ENCODE data around the gene SLC7A10.
"Not testable (repeated sequence)": the region's sequence is repeated elsewhere in the genome, so short reads cannot be mapped to it uniquely, and the experiment has no call there.

Gene SLC7A10

GRCh38 chr19:33211794-33212435 is 13.7 kb downstream of the SLC7A10 start:
- Histone ChIP-seq H3K4me3 (no peak overlapping the region), H3K9me3 (no peaks in the 10 kb centered on the region), H3K27me3 (ENCODE audit: low read depth) (no peaks in the 10 kb centered on the region), H3K4me1 (no peaks in the 10 kb centered on the region), H3K36me3 (replicated peaks) (0 out of 2 replicates have a peak, but pooled peaks cover 2% of the 10 kb centered on the region)
- no peak for DNase-seq (ENCODE audit: low spot score in 2 of 2)
- in situ Hi-C loops (cut with MboI; ENCODE audit: low sequenced_read_pairs), result no loop called here

- Histone ChIP-seq H3K4me1 (no peaks in the 10 kb centered on the region), H3K4me3 (no peak overlapping the region), H3K27me3 (ENCODE audit: low read depth) (no peaks in the 10 kb centered on the region), H3K9me3 (no peaks in the 10 kb centered on the region), H3K36me3 (replicated peaks) (peaks cover 8% of the 10 kb centered on the region; the same call in 1 of the 2 replicates)
- in situ Hi-C loops (cut with MboI; ENCODE audit: low sequenced_read_pairs), result no loop called here
- DNase-seq (ENCODE audit: low spot score in 2 of 2), result no peak
Observed at GRCh38 chr19:33210266-33210940, 15.2 kb downstream of the SLC7A10 start.

- H3K9me3 ChIP-seq; H3K4me3 ChIP-seq; in situ Hi-C loops (cut with MboI; ENCODE audit: low sequenced_read_pairs); H3K4me1 ChIP-seq; DNase-seq (ENCODE audit: low spot score in 2 of 2); H3K27me3 ChIP-seq (ENCODE audit: low read depth): not testable (repeated sequence)
- H3K36me3 ChIP-seq (replicated peaks), result peaks cover 10% of the 10 kb centered on the region
Observed at GRCh38 chr19:33209850-33210230, 15.8 kb downstream of the SLC7A10 start.

GRCh38 chr19:33208904-33209849 is 16.5 kb downstream of the SLC7A10 start:
- H3K4me1 ChIP-seq, result no peaks in the 10 kb centered on the region
- H3K27me3 ChIP-seq (ENCODE audit: low read depth), result no peaks in the 10 kb centered on the region
- no peak for DNase-seq (ENCODE audit: low spot score in 2 of 2)
- in situ Hi-C loops (cut with MboI; ENCODE audit: low sequenced_read_pairs), result no loop called here
- no peaks in the 10 kb centered on the region for H3K9me3 ChIP-seq
- peaks cover 14% of the 10 kb centered on the region for H3K36me3 ChIP-seq (replicated peaks)
- H3K4me3 ChIP-seq, result no peak overlapping the region

- DNase-seq (ENCODE audit: low spot score in 2 of 2), result no peak
- Histone ChIP-seq H3K4me3 (no peak overlapping the region), H3K36me3 (replicated peaks) (peaks cover 14% of the 10 kb centered on the region), H3K9me3 (no peaks in the 10 kb centered on the region), H3K4me1 (no peaks in the 10 kb centered on the region), H3K27me3 (ENCODE audit: low read depth) (no peaks in the 10 kb centered on the region)
- in situ Hi-C loops (cut with MboI; ENCODE audit: low sequenced_read_pairs), result no loop called here
Observed at GRCh38 chr19:33208371-33208895, 17.2 kb downstream of the SLC7A10 start.

GRCh38 chr19:33207903-33208302 is 17.7 kb downstream of the SLC7A10 start:
- Histone ChIP-seq H3K27me3 (ENCODE audit: low read depth) (no peaks in the 10 kb centered on the region), H3K36me3 (replicated peaks) (peaks cover 17% of the 10 kb centered on the region), H3K4me3 (no peak overlapping the region), H3K4me1 (no peaks in the 10 kb centered on the region), H3K9me3 (no peaks in the 10 kb centered on the region)
- no peak for DNase-seq (ENCODE audit: low spot score in 2 of 2)
- in situ Hi-C loops (cut with MboI; ENCODE audit: low sequenced_read_pairs), result no loop called here

- H3K9me3 ChIP-seq, result no peaks in the 10 kb centered on the region
- H3K4me1 ChIP-seq, result no peaks in the 10 kb centered on the region
- no peak for DNase-seq (ENCODE audit: low spot score in 2 of 2)
- in situ Hi-C loops (cut with MboI; ENCODE audit: low sequenced_read_pairs), result no loop called here
- H3K36me3 ChIP-seq (replicated peaks), result peaks cover 25% of the 10 kb centered on the region
- no peak overlapping the region for H3K4me3 ChIP-seq
- no peaks in the 10 kb centered on the region for H3K27me3 ChIP-seq (ENCODE audit: low read depth)
Observed at GRCh38 chr19:33207040-33207620, 18.5 kb downstream of the SLC7A10 start.

GRCh38 chr19:33206261-33207039 is 19.2 kb downstream of the SLC7A10 start:
- in situ Hi-C loops (cut with MboI; ENCODE audit: low sequenced_read_pairs), result no loop called here
- no peak overlapping the region for H3K4me3 ChIP-seq
- no peaks in the 10 kb centered on the region for H3K4me1 ChIP-seq
- H3K36me3 ChIP-seq (replicated peaks), result peaks cover 28% of the 10 kb centered on the region
- H3K9me3 ChIP-seq, result no peaks in the 10 kb centered on the region
- H3K27me3 ChIP-seq (ENCODE audit: low read depth), result no peaks in the 10 kb centered on the region
- DNase-seq (ENCODE audit: low spot score in 2 of 2), result no peak

GRCh38 chr19:33205531-33206260 is 20.0 kb downstream of the SLC7A10 start:
- H3K27me3 ChIP-seq (ENCODE audit: low read depth), result no peaks in the 10 kb centered on the region
- H3K4me3 ChIP-seq, result no peak overlapping the region
- DNase-seq (ENCODE audit: low spot score in 2 of 2), result no peak
- peaks cover 28% of the 10 kb centered on the region for H3K36me3 ChIP-seq (replicated peaks)
- H3K9me3 ChIP-seq, result no peaks in the 10 kb centered on the region
- no peaks in the 10 kb centered on the region for H3K4me1 ChIP-seq
- in situ Hi-C loops (cut with MboI; ENCODE audit: low sequenced_read_pairs), result no loop called here

- no peak for DNase-seq (ENCODE audit: low spot score in 2 of 2)
- no peaks in the 10 kb centered on the region for H3K4me1 ChIP-seq
- no peaks in the 10 kb centered on the region for H3K27me3 ChIP-seq (ENCODE audit: low read depth)
- no peak overlapping the region for H3K4me3 ChIP-seq
- H3K9me3 ChIP-seq, result no peaks in the 10 kb centered on the region
- H3K36me3 ChIP-seq (replicated peaks), result peaks cover 28% of the 10 kb centered on the region
- in situ Hi-C loops (cut with MboI; ENCODE audit: low sequenced_read_pairs), result no loop called here
Observed at GRCh38 chr19:33205110-33205509, 20.5 kb downstream of the SLC7A10 start.

GRCh38 chr19:33204136-33204973 is 21.3 kb downstream of the SLC7A10 start:
- Histone ChIP-seq H3K36me3 (replicated peaks) (peaks cover 28% of the 10 kb centered on the region), H3K27me3 (ENCODE audit: low read depth) (no peaks in the 10 kb centered on the region), H3K4me1 (no peaks in the 10 kb centered on the region), H3K9me3 (no peaks in the 10 kb centered on the region), H3K4me3 (no peak overlapping the region)
- in situ Hi-C loops (cut with MboI; ENCODE audit: low sequenced_read_pairs), result no loop called here
- DNase-seq (ENCODE audit: low spot score in 2 of 2), result no peak

GRCh38 chr19:33203529-33203928 is 22.1 kb downstream of the SLC7A10 start:
- Histone ChIP-seq H3K27me3 (ENCODE audit: low read depth) (no peaks in the 10 kb centered on the region), H3K4me3 (no peak overlapping the region), H3K9me3 (no peaks in the 10 kb centered on the region), H3K4me1 (no peaks in the 10 kb centered on the region), H3K36me3 (replicated peaks) (peaks cover 30% of the 10 kb centered on the region)
- in situ Hi-C loops (cut with MboI; ENCODE audit: low sequenced_read_pairs), result no loop called here
- DNase-seq (ENCODE audit: low spot score in 2 of 2), result no peak

Measured in HAP-1 (cell line).